Tibial nerve (tissue), 4 donors: ENCODE results near the gene KPTN. TPM values are rescaled to one million over a fixed set of nuclear protein-coding genes. Genes with fewer than 3 reads are reported as not detected.

Experiments
- DNase-seq, 2 donors: peaks; one replicate each; pipeline ENCODE4 v3.0.0-alpha.2; 2019; ENCODE audit warnings: low spot score in 2 of 2
- H3K27ac ChIP-seq, 4 donors: fragments of 200-600 bp; sonication (generic) in 3 of 4; one replicate each; pipeline ENCODE4 v1.5.1; 2017 to 2019; ENCODE audit warnings: mild to moderate bottlenecking in 1 of 4
- H3K27me3 ChIP-seq, 2 donors: fragments of 200-600 bp; sonication (generic) in 1 of 2; one replicate each; pipeline versions ENCODE4 v1.5.1 to v1.6.0; 2017 to 2019
- H3K36me3 ChIP-seq, 3 donors: fragments of 200-600 bp; sonication (generic); one replicate each; pipeline ENCODE4 v1.5.1; 2018 to 2019
- H3K4me1 ChIP-seq, 4 donors: fragments of 200-600 bp; sonication (generic) in 3 of 4; one replicate each; pipeline ENCODE4 v1.5.1; 2017 to 2019
- H3K4me3 ChIP-seq, 4 donors: fragments of 200-600 bp; sonication (generic) in 3 of 4; one replicate each; pipeline ENCODE4 v1.5.1; 2017 to 2019; ENCODE audit warnings: mild to moderate bottlenecking in 1 of 4, moderate library complexity in 1 of 4
- H3K9me3 ChIP-seq, 4 donors: fragments of 200-600 bp; sonication (generic) in 3 of 4; one replicate each; pipeline ENCODE4 v1.5.1; 2017 to 2019
- CTCF ChIP-seq, 5 experiments: fragments of 200-600 bp in 3 of 5; fragments of 450-650 bp in 2 of 5; sonication (generic) in 3 of 5; IDR thresholded peaks; one replicate each; pipeline ENCODE4 v1.5.1; 2016 to 2019; ENCODE audit warnings: antibody characterized with exemption in 5 of 5, mild to moderate bottlenecking in 3 of 5, moderate library complexity in 2 of 5
- EP300 ChIP-seq, 2 donors: sonication (generic); formaldehyde crosslinking; IDR thresholded peaks; one replicate each; pipeline ENCODE4 v1.6.1; 2017; ENCODE audit warnings: antibody characterized with exemption in 2 of 2, mild to moderate bottlenecking in 1 of 2
- POLR2A ChIP-seq, 2 donors: fragments of 450-650 bp; IDR thresholded peaks; one replicate each; pipeline ENCODE4 v1.6.1; 2017; ENCODE audit warnings: antibody characterized with exemption in 2 of 2, mild to moderate bottlenecking in 2 of 2, moderate library complexity in 2 of 2
- WGBS, 2 donors: methylation state at CpG; one replicate each; pipeline ENCODE4 v1.1.5; 2018; 5-methylcytosine and 5-hydroxymethylcytosine counted together
- total RNA-seq, 4 donors: library from RNA; depleted of rRNA; stranded (reverse); fragments of >200 nt; gene quantifications; one replicate each; pipeline ENCODE4 v1.1.0, GENCODE V29; 2016

The KPTN gene
- total RNA-seq, 4 donors from 2014 or later, result 3.1 to 10.8 (median 8.2) TPM

- Histone ChIP-seq H3K27me3 (no peaks in the 10 kb centered on the region), H3K4me3 (no peak overlapping the region), H3K36me3 (peaks cover 3 to 96% (median 5%) of the 10 kb centered on the region in 3 donors), H3K27ac (no peak overlapping the region), H3K9me3 (no peaks in the 10 kb centered on the region), H3K4me1 (peaks cover 0 to 50% (median 0%) of the 10 kb centered on the region in 4 donors)
- no peak for DNase-seq
- TF ChIP-seq POLR2A (IDR thresholded peaks at IDR 0.05), result no peak
- TF ChIP-seq CTCF (IDR thresholded peaks at IDR 0.05), result no peak
- no peak for TF ChIP-seq EP300 (IDR thresholded peaks at IDR 0.05)
- WGBS, 2 donors, result 82 to 83% methylated on average over 17 to 23 of the region's 23 CpGs
Measured at GRCh38 chr19:47497050-47497766, 13.2 kb upstream of the KPTN start.

- no peak for DNase-seq
- H3K4me1 ChIP-seq, result peaks cover 0 to 49% (median 0%) of the 10 kb centered on the region in 4 donors
- H3K27ac ChIP-seq, result no peak overlapping the region
- no peaks in the 10 kb centered on the region for H3K9me3 ChIP-seq
- peaks cover 3 to 99% (median 7%) of the 10 kb centered on the region in 3 donors for H3K36me3 ChIP-seq
- H3K4me3 ChIP-seq, result no peak overlapping the region
- no peak for TF ChIP-seq POLR2A (IDR thresholded peaks at IDR 0.05)
- TF ChIP-seq CTCF (IDR thresholded peaks at IDR 0.05), result no peak
- no peak for TF ChIP-seq EP300 (IDR thresholded peaks at IDR 0.05)
- 59 to 70% methylated on average over 15 to 17 of the region's 17 CpGs for WGBS, 2 donors
- no peaks in the 10 kb centered on the region for H3K27me3 ChIP-seq
Measured at GRCh38 chr19:47495478-47496372, 11.7 kb upstream of the KPTN start.

GRCh38 chr19:47494729-47495128 is 10.7 kb upstream of the KPTN start:
- no peaks in the 10 kb centered on the region for H3K9me3 ChIP-seq
- no peaks in the 10 kb centered on the region for H3K27me3 ChIP-seq
- 70 to 74% methylated on average over 9 of the region's 9 CpGs for WGBS, 2 donors
- no peak for DNase-seq
- TF ChIP-seq POLR2A (IDR thresholded peaks at IDR 0.05) (no peak), CTCF (IDR thresholded peaks at IDR 0.05) (no peak), EP300 (IDR thresholded peaks at IDR 0.05) (no peak)
- no peak overlapping the region for H3K27ac ChIP-seq
- peaks cover 3 to 97% (median 5%) of the 10 kb centered on the region in 3 donors for H3K36me3 ChIP-seq
- no peak overlapping the region for H3K4me3 ChIP-seq
- peaks cover 0 to 57% (median 0%) of the 10 kb centered on the region in 4 donors for H3K4me1 ChIP-seq

- no peak for DNase-seq
- no peaks in the 10 kb centered on the region for H3K9me3 ChIP-seq
- 84% methylated on average over 5 of the region's 5 CpGs for WGBS, 2 donors
- H3K27ac ChIP-seq, result no peak overlapping the region
- no peak overlapping the region for H3K4me3 ChIP-seq
- no peaks in the 10 kb centered on the region for H3K27me3 ChIP-seq
- peaks cover 3 to 97% (median 5%) of the 10 kb centered on the region in 3 donors for H3K36me3 ChIP-seq
- peaks cover 0 to 57% (median 0%) of the 10 kb centered on the region in 4 donors for H3K4me1 ChIP-seq
- no peak for TF ChIP-seq POLR2A (IDR thresholded peaks at IDR 0.05)
Measured at GRCh38 chr19:47494211-47494547, 10.2 kb upstream of the KPTN start.

GRCh38 chr19:47493378-47494210 is 9.6 kb upstream of the KPTN start:
- H3K4me3 ChIP-seq, result no peak overlapping the region
- H3K36me3 ChIP-seq, result peaks cover 3 to 97% (median 5%) of the 10 kb centered on the region in 3 donors
- 78 to 79% methylated on average over 17 to 18 of the region's 18 CpGs for WGBS, 2 donors
- no peak for TF ChIP-seq POLR2A (IDR thresholded peaks at IDR 0.05)
- TF ChIP-seq CTCF (IDR thresholded peaks at IDR 0.05), result no peak
- TF ChIP-seq EP300 (IDR thresholded peaks at IDR 0.05), result no peak
- no peak for DNase-seq
- H3K27me3 ChIP-seq, result no peaks in the 10 kb centered on the region
- H3K4me1 ChIP-seq, result peaks cover 0 to 57% (median 0%) of the 10 kb centered on the region in 4 donors
- peak overlapping the region in 1 of 4 donors; percentile 11 for H3K27ac ChIP-seq
- no peaks in the 10 kb centered on the region for H3K9me3 ChIP-seq
